ENCODE data around the gene GNPTAB. TPM values are rescaled to one million over a fixed set of nuclear protein-coding genes. Genes with fewer than 3 reads are reported as not detected.
A peak's percentile ranks its signal among the peaks of the same experiment; 100 is the strongest.
"Not testable (repeated sequence)": the region's sequence is repeated elsewhere in the genome, so short reads cannot be mapped to it uniquely, and the experiment has no call there.

Gene GNPTAB
- total and polyA plus RNA-seq, 7 donors: 10.3 to 36.1 (median 15.3) TPM

GRCh38 chr12:101738920-101739665 lies 91.7 kb downstream of the GNPTAB start, which contains the start of gene SYCP3:
Gene SYCP3 (minus strand): TSS chr12:101739462. CDS start chr12:101737935, 1,527 bp downstream.
- DNase-seq: no peak

GRCh38 chr12:101737476-101737875 lies 93.3 kb downstream of the GNPTAB start:
- no peak overlapping the region for H3K27ac ChIP-seq
- intact Hi-C loops (cut with DNase I): no loop called here
- no peak overlapping the region for H3K4me3 ChIP-seq
- H3K27me3 ChIP-seq (ENCODE audit: insufficient read depth in 3 of 3, low read length in 2 of 3): no peaks in the 10 kb centered on the region
- no peak for TF ChIP-seq CTCF (IDR thresholded peaks at IDR 0.05)
- H3K4me1 ChIP-seq: no peaks in the 10 kb centered on the region
- no peak for ATAC-seq
- H3K36me3 ChIP-seq (ENCODE audit: insufficient read depth in 1 of 2, low read depth in 1 of 2): peaks cover 0 to 88% of the 10 kb centered on the region in 2 donors
- WGBS, 3 donors: 77 to 91% (median 79%) methylated on average over 6 of the region's 6 CpGs
- H3K9me3 ChIP-seq: no peaks in the 10 kb centered on the region
- DNase-seq: no peak

More at GRCh38 chr12:101738920-101739665, 91.7 kb downstream of the GNPTAB start, which contains the start of gene SYCP3:
- peak in 1 of 4 donors; percentile 25 for ATAC-seq
- Histone ChIP-seq H3K4me1 (no peaks in the 10 kb centered on the region), H3K9me3 (no peaks in the 10 kb centered on the region), H3K4me3 (no peak within 1 kb of the TSS), H3K27ac (no peak within 1 kb of the TSS), H3K36me3 (ENCODE audit: insufficient read depth in 1 of 2, low read depth in 1 of 2) (peaks cover 2 to 88% of the 10 kb centered on the region in 2 donors), H3K27me3 (ENCODE audit: insufficient read depth in 3 of 3, low read length in 2 of 3) (no peaks in the 10 kb centered on the region)
- TF ChIP-seq CTCF (IDR thresholded peaks at IDR 0.05): no peak
- intact Hi-C loops (cut with DNase I): no loop called here
- 99% methylated on average over 54 to 57 of the region's 57 CpGs for WGBS, 3 donors

GRCh38 chr12:101734482-101734881 lies 96.3 kb downstream of the GNPTAB start:
- H3K4me1 ChIP-seq; H3K27me3 ChIP-seq (ENCODE audit: insufficient read depth in 3 of 3, low read length in 2 of 3); intact Hi-C loops (cut with DNase I); H3K9me3 ChIP-seq; DNase-seq; H3K27ac ChIP-seq; H3K4me3 ChIP-seq; ATAC-seq: not testable (repeated sequence)
- WGBS, 3 donors: 39 to 65% (median 41%) methylated on average over 5 of the region's 5 CpGs
- peaks cover 5 to 96% of the 10 kb centered on the region in 2 donors for H3K36me3 ChIP-seq (ENCODE audit: insufficient read depth in 1 of 2, low read depth in 1 of 2)

- Histone ChIP-seq H3K4me1 (no peaks in the 10 kb centered on the region), H3K9me3 (no peaks in the 10 kb centered on the region), H3K27ac (no peak overlapping the region), H3K27me3 (ENCODE audit: insufficient read depth in 3 of 3, low read length in 2 of 3) (no peaks in the 10 kb centered on the region), H3K4me3 (no peak overlapping the region), H3K36me3 (ENCODE audit: insufficient read depth in 1 of 2, low read depth in 1 of 2) (peaks cover 5 to 96% of the 10 kb centered on the region in 2 donors)
- intact Hi-C loops (cut with DNase I): no loop called here
- 91 to 94% (median 92%) methylated on average over 2 of the region's 2 CpGs for WGBS, 3 donors
- no peak for TF ChIP-seq CTCF (IDR thresholded peaks at IDR 0.05)
- DNase-seq: no peak
- no peak for ATAC-seq
These were observed 97.6 kb downstream of the GNPTAB start for GRCh38 chr12:101733166-101733565.

GRCh38 chr12:101732318-101732717 lies 98.4 kb downstream of the GNPTAB start:
- H3K9me3 ChIP-seq: no peaks in the 10 kb centered on the region
- no peak overlapping the region for H3K4me3 ChIP-seq
- peaks cover 5 to 96% of the 10 kb centered on the region in 2 donors for H3K36me3 ChIP-seq (ENCODE audit: insufficient read depth in 1 of 2, low read depth in 1 of 2)
- intact Hi-C loops (cut with DNase I): no loop called here
- TF ChIP-seq CTCF (IDR thresholded peaks at IDR 0.05): no peak
- ATAC-seq (no peak), DNase-seq (no peak)
- no peak overlapping the region for H3K27ac ChIP-seq
- no peaks in the 10 kb centered on the region for H3K27me3 ChIP-seq (ENCODE audit: insufficient read depth in 3 of 3, low read length in 2 of 3)
- WGBS, 3 donors: 77 to 91% (median 87%) methylated on average over 1 of the region's 1 CpG
- H3K4me1 ChIP-seq: no peaks in the 10 kb centered on the region
